Measurements from ENCODE around the gene CACNG6.

Gene CACNG6

DNA sequence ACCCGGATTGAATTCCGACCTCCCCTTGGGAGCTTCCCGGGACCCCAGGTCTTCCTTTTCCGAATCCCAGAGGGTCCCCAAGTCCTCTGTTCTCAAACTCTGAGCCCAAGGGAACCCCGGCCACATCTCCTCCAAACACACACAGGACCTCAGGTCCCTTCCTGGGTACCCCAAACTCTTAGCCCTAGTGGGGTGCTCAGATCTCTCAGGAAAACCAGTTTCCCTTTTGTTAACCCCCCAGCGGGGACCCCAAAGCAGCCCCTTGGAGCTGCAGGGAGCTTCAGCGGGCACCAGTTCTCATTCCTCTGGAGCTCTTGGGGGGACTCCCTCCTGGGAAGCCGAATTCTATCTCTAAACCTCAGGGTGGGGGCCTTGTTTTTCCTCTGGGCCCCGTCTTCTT lies 774 bp downstream of the CACNG6 start:
- DNase-seq: no peak
- intact Hi-C loops (cut with DNase I): no loop called here

DNA sequence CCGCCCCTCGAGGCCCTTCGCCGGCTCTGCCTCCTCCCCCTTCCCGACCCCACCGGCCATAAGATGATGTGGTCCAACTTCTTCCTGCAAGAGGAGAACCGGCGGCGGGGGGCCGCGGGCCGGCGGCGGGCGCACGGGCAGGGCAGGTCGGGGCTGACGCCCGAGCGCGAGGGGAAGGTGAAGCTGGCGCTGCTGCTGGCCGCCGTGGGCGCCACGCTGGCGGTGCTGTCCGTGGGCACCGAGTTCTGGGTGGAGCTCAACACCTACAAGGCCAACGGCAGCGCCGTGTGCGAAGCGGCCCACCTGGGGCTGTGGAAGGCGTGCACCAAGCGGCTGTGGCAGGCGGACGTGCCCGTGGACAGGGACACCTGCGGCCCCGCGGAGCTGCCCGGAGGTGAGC lies 1.4 kb downstream of the CACNG6 start:
- intact Hi-C loops (cut with DNase I): no loop called here
- DNase-seq: no peak

- DNase-seq: no peak
- intact Hi-C loops (cut with DNase I): no loop called here
Measured at GRCh38 chr19:53993448-53993847, 2.0 kb downstream of the CACNG6 start.

DNA sequence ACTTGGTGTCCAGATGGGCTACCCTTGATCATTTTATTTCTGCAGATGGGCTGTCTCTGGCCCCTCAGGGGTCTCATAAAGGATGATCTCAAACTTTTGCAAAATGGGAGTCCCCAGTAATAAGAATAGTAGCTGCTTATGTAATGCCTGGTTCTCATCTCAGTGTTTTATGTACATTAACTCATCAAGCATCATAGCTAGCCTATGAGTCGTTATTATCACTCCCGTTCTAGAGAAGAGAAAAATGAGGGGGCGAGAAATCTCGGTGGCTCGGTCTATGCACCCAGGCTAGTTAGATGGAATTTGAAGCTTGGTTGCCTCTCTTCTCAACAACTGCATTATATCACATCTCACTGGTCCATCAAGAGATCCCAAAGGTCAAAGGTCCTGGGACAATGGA lies 3.4 kb downstream of the CACNG6 start:
- intact Hi-C loops (cut with DNase I): no loop called here

GRCh38 chr19:53998223-53998622 lies 6.8 kb downstream of the CACNG6 start:
- DNase-seq: no peak
- intact Hi-C loops (cut with DNase I): no loop called here

More for the DNA sequence above, 3.4 kb downstream of the CACNG6 start:
- no peak for DNase-seq

GRCh38 chr19:53999694-54000093 lies 8.3 kb downstream of the CACNG6 start:
- DNase-seq: no peak
- intact Hi-C loops (cut with DNase I): no loop called here

DNA sequence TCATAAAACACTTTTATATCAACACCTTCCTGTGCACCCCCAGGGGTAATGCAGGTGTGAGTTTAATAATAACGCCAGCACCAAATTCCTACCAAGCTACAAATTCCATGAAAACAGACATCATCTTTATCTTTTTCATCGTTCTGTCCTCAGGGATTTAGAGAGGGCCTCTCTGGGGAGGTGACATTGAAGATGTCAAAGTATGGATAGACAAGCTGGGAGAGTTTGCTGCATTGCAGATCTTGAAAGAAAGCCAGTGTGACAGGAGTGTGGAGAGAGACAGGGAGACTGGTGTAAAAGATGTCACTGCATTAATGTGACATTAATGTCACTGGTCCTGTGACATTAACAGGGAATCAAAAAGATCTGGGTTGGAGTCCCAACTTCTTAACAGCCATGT lies 10.1 kb downstream of the CACNG6 start:
- no peak for DNase-seq
- intact Hi-C loops (cut with DNase I): no loop called here

DNA sequence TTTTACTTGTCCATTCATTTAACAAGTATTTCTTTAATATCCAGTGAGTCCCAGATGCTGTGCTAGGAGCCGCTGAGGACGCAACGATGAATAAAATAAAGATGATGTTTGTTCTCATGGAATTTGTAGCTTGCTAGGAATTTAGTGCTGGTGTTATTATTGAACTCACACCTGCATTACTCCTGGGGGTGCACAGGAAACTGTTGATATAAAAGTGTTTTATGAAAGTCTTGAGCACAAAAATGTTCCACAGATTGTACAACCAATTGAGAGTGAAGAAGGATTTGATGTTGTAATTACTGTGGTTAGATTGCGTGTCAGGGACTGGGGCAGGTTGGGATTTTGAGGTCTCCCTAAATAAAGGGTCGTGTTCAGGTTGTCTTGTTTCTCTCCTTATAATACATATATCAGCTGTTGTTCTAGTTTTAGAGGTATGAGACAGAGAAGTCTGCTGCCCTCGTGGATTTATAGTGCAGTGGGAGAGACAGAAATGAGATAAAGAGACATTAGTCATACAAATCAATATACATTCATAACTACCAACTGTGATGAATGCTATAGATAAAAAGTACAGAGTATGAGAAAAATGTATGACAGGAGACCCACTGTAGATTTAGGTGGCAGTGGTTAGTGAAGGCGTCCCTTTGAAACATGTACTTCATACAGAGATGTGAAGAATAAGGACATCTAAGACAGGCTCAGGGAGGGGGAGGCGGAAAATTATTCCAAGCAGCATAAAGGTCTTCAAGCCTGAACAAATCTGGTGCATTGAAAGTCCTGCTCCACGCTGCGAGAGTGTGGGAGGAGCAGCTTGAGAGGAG lies 11.3 kb downstream of the CACNG6 start:
- intact Hi-C loops (cut with DNase I): no loop called here
- no peak for DNase-seq

- intact Hi-C loops (cut with DNase I): no loop called here
- DNase-seq: no peak
Measured at GRCh38 chr19:54009440-54009839, 18.0 kb downstream of the CACNG6 start.

- intact Hi-C loops (cut with DNase I): no loop called here
- no peak for DNase-seq
Measured at GRCh38 chr19:54010474-54010873, 19.0 kb downstream of the CACNG6 start.

- intact Hi-C loops (cut with DNase I): no loop called here
- peak in 2 of 42 donors; percentile 6 to 41 for DNase-seq
Measured at GRCh38 chr19:54011507-54012211, 20.2 kb downstream of the CACNG6 start.

GRCh38 chr19:54013866-54014265 lies 22.4 kb downstream of the CACNG6 start:
- no peak for DNase-seq
- intact Hi-C loops (cut with DNase I): no loop called here

- intact Hi-C loops (cut with DNase I): no loop called here
- no peak for DNase-seq
Measured at GRCh38 chr19:54014920-54015560, 23.6 kb downstream of the CACNG6 start.

DNA sequence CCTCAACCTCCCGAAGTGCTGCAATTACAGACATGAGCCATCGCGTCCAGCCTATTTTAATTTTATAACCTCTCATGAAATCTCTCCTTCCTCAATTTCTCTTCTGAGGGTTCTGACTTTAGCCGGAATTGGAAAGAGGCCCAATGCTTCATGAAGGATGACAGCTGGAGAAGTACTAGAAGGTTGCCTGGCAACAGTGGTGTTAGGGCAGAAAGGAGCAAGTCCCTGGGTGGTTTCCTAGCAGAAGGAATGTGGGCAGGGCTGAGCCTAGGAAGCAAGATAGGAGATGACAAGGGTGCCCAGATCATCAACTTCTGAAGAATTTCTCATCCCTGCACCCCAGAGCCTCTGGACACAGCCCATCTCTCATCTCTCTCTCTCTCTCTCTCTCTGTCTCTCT lies 25.8 kb downstream of the CACNG6 start:
- peak in 5 of 42 donors; percentile 9 to 48 (median 28) for DNase-seq
- intact Hi-C loops (cut with DNase I): no loop called here

- intact Hi-C loops (cut with DNase I): loop anchor here (5.0 to 10.0 kb wide), 2 partner anchors 114 to 217 kb away; partner anchors contain the start of gene CACNG7
- DNase-seq: no peak
Measured at GRCh38 chr19:54021363-54021762, 29.9 kb downstream of the CACNG6 start.

DNA sequence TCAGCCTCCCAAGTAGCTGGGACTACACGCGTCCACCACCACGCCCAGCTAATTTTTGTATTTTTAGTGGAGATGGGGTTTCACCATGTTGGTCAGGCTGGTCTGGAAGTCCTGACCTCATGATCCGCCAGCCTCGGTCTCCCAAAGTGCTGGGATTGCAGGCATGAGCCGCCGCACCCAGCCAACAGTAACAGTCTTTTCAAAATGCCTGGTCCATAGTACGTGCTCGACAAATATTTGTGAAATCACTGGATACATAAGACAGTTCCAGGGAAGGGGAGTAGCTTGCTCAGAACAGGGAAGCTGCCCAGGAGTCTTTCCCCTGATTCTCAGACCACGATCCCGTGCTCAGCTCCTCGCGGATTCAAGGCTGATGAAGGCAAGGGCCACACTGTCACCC lies 30.5 kb downstream of the CACNG6 start:
- DNase-seq: no peak
- intact Hi-C loops (cut with DNase I): loop anchor here (5.0 to 10.0 kb wide), 2 partner anchors 115 to 217 kb away; partner anchors contain the start of gene CACNG7

GRCh38 chr19:54023191-54023590 lies 31.8 kb downstream of the CACNG6 start:
- no peak for DNase-seq
- intact Hi-C loops (cut with DNase I): loop anchor here (5.0 to 10.0 kb wide), 2 partner anchors 116 to 218 kb away; partner anchors contain the start of gene CACNG7

- DNase-seq: no peak
- intact Hi-C loops (cut with DNase I): loop anchor here (5.0 to 10.0 kb wide), 2 partner anchors 117 to 220 kb away; partner anchors contain the start of gene CACNG7
Measured at GRCh38 chr19:54024660-54025059, 33.2 kb downstream of the CACNG6 start.

DNA sequence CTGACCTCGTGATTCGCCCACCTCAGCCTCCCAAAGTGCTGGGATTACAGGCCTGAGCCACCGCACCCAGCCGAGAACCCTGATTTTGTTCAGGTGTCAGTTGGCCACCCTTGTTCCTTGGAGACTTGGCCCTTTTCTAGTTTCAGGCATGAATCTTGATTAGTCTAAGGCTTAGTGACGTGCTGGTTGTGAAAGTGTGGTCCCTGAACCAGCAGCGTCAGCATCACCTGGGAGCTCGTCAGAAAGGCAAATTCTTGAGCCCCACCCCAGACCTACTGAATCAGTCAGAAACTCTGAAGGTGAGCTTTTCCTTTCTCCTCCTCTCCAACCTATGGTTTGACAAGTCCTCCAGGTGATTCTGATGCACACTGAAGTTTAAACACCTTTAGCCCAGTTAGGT lies 35.2 kb downstream of the CACNG6 start:
- no peak for DNase-seq
- intact Hi-C loops (cut with DNase I): loop anchor here (10.0 kb wide), 1 partner anchor 222 kb away; no protein-coding TSS in a partner anchor

- intact Hi-C loops (cut with DNase I): loop anchor here (10.0 kb wide), 1 partner anchor 224 kb away; no protein-coding TSS in a partner anchor
- DNase-seq: no peak
Measured at GRCh38 chr19:54029301-54029700, 37.9 kb downstream of the CACNG6 start.
